Measurements from ENCODE around the gene TASP1.

GRCh38 chr20:13412806-13413445 lies 225.8 kb downstream of the TASP1 start:
- TF ChIP-seq CTCF (conservative IDR thresholded peaks at IDR 0.05), result no peak
- TF ChIP-seq EZH2 (IDR thresholded peaks at IDR 0.05; ENCODE audit: low read depth), result no peak

Measured in PC-9 (cell line).